ENCODE data around the gene PCARE. TPM values are rescaled to one million over a fixed set of nuclear protein-coding genes. Genes with fewer than 3 reads are reported as not detected.

The PCARE gene
- total RNA-seq, 4 donors from 2014 or later: not detected

- DNase-seq: no peak
- H3K4me1 ChIP-seq: no peaks in the 10 kb centered on the region
- no peak overlapping the region for H3K4me3 ChIP-seq
- no peaks in the 10 kb centered on the region for H3K36me3 ChIP-seq
- intact Hi-C loops (cut with DNase I; ENCODE audit: low total_unique reads): no loop called here
- no peak overlapping the region for H3K27ac ChIP-seq
- no peaks in the 10 kb centered on the region for H3K27me3 ChIP-seq
- no peak for TF ChIP-seq CTCF (IDR thresholded peaks at IDR 0.05)
- TF ChIP-seq POLR2A (IDR thresholded peaks at IDR 0.05): no peak
- no peaks in the 10 kb centered on the region for H3K9me3 ChIP-seq
These were observed 3.0 kb downstream of the PCARE start for GRCh38 chr2:29071032-29071975.

- no peak overlapping the region for H3K4me3 ChIP-seq
- H3K9me3 ChIP-seq: no peaks in the 10 kb centered on the region
- H3K4me1 ChIP-seq: no peaks in the 10 kb centered on the region
- no peak for TF ChIP-seq CTCF (IDR thresholded peaks at IDR 0.05)
- TF ChIP-seq POLR2A (IDR thresholded peaks at IDR 0.05): no peak
- intact Hi-C loops (cut with DNase I; ENCODE audit: low total_unique reads): no loop called here
- H3K27ac ChIP-seq: no peak overlapping the region
- no peaks in the 10 kb centered on the region for H3K27me3 ChIP-seq
- no peak for DNase-seq
- H3K36me3 ChIP-seq: no peaks in the 10 kb centered on the region
These were observed 3.8 kb downstream of the PCARE start for GRCh38 chr2:29070526-29070925.

- intact Hi-C loops (cut with DNase I; ENCODE audit: low total_unique reads): no loop called here
- Histone ChIP-seq H3K27ac (no peak overlapping the region), H3K36me3 (no peaks in the 10 kb centered on the region), H3K27me3 (no peaks in the 10 kb centered on the region), H3K9me3 (no peaks in the 10 kb centered on the region), H3K4me1 (no peaks in the 10 kb centered on the region), H3K4me3 (no peak overlapping the region)
- TF ChIP-seq POLR2A (IDR thresholded peaks at IDR 0.05) (no peak), CTCF (IDR thresholded peaks at IDR 0.05) (no peak)
- DNase-seq: no peak
These were observed 5.8 kb downstream of the PCARE start for GRCh38 chr2:29068513-29068912.

- no peak overlapping the region for H3K27ac ChIP-seq
- no peak for DNase-seq
- no peaks in the 10 kb centered on the region for H3K4me1 ChIP-seq
- no peak for TF ChIP-seq CTCF (IDR thresholded peaks at IDR 0.05)
- no peak for TF ChIP-seq POLR2A (IDR thresholded peaks at IDR 0.05)
- intact Hi-C loops (cut with DNase I; ENCODE audit: low total_unique reads): no loop called here
- no peak overlapping the region for H3K4me3 ChIP-seq
- no peaks in the 10 kb centered on the region for H3K9me3 ChIP-seq
- H3K36me3 ChIP-seq: no peaks in the 10 kb centered on the region
- H3K27me3 ChIP-seq: no peaks in the 10 kb centered on the region
These were observed 7.2 kb downstream of the PCARE start for GRCh38 chr2:29066997-29067605.

GRCh38 chr2:29066271-29066860 is 8.0 kb downstream of the PCARE start:
- no peak overlapping the region for H3K27ac ChIP-seq
- no peak for DNase-seq
- intact Hi-C loops (cut with DNase I; ENCODE audit: low total_unique reads): no loop called here

More at GRCh38 chr2:29066271-29066860, 8.0 kb downstream of the PCARE start:
- Histone ChIP-seq H3K9me3 (no peaks in the 10 kb centered on the region), H3K4me3 (no peak overlapping the region), H3K4me1 (no peaks in the 10 kb centered on the region), H3K36me3 (no peaks in the 10 kb centered on the region), H3K27me3 (no peaks in the 10 kb centered on the region)
- TF ChIP-seq POLR2A (IDR thresholded peaks at IDR 0.05) (no peak), CTCF (IDR thresholded peaks at IDR 0.05) (no peak)
